NCI-H748 (cell line): ENCODE results near the gene ADPRHL1.

Experiments used
- DNase-seq: peaks from one replicate; lab custom pipeline; 2025; ENCODE audit not compliant: unreplicated experiment; lab: John Stamatoyannopoulos, UW

The ADPRHL1 gene

DNA sequence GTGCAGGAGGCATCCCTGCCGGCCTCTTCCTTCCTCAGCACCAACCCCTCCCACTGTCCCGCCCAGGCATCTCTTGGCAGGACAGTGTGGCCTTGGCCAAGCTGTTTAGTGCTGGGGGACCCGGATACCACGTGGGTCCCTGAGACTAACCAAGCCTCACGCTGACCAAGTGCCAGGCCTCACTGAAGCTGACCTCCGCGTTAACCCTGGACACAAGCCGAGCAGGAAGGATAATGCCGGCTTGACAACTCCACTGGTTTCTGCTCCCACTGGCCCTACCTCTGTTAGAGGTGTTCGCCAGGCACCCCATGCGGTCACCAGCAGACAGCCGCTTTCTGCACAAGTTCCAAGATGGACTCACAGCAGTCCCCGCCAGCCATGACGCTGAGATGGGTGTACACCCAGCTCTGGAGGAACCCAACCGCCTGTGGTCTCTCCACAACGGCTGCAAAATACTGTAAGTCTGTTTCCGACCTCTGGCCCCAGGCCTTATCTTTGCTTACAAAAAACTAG, 101.7 kb downstream of the ADPRHL1 start:
- DNase-seq = no peak

DNA sequence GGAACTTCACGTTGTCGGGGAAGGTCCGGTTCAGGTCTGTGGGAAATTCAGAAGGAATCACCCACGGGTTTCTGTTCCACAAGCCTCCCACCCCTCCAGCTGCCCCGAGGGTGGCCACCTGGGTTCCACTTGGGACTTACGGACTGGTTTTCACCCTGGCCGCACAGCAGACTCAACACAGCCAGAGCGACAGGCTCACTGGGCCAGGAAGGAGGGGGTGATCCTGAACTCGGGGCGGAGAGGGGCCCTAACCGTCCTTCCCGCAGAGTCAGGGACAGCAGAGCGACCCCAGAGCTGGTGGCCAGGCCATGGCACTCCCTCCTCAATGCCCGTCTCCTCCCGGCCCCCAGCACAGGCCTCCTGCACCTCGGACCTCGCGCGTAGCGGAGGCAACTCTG, 102.4 kb downstream of the ADPRHL1 start:
- DNase-seq = no peak

DNA sequence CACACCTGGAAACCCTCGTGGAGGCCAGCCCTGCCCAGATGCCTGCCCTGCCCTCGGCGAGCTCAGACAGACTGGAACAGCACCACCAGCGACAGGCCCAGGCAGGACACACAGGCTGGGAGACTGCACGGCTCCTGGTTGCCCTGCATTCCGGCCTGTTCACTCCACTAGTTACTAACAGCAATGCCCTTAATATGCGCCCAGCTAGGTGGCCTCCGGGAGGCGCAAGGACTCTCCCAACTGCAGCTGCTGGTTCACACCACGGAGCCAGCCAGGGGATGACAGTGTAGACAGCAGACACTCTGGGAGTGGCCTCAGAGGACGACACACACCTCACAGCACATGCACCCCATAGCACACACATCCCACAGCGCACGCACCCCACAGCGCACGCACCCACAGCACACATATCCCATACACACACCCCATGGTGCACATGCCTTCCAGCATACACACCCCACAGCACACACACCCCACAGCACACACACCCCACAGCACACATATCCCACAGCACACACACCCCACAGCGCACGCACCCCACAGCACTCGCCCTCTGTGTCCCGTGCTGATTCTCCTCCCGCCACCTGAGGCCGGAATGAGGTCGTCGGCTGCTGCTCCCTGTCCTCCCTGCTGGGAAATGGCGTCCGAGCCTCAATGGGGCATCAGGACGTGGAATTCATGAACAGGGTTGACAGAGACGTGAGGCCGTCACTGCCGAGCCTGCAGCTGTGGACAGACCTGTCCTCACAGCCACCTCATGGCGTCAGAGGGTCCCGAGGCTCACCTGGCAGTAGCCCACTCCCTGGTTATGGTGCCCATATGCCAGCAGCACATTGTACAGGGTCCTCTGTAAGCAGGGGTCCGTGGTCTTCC, 103.0 kb downstream of the ADPRHL1 start:
- peak; percentile 39 for DNase-seq
